GM21717 (cell line): Measurements from ENCODE around the gene NOP56.
A peak's percentile ranks its signal among the peaks of the same experiment; 100 is the strongest.
"Not testable (repeated sequence)": the region's sequence is repeated elsewhere in the genome, so short reads cannot be mapped to it uniquely, and the experiment has no call there.

Experiments used
- ATAC-seq: cut with Tn5 transposase; IDR thresholded peaks from one replicate; pipeline ENCODE4 v1.9.1; 2021; ENCODE audit warnings: mild to moderate bottlenecking, moderate library complexity; ENCODE audit not compliant: unreplicated experiment

Gene NOP56

DNA sequence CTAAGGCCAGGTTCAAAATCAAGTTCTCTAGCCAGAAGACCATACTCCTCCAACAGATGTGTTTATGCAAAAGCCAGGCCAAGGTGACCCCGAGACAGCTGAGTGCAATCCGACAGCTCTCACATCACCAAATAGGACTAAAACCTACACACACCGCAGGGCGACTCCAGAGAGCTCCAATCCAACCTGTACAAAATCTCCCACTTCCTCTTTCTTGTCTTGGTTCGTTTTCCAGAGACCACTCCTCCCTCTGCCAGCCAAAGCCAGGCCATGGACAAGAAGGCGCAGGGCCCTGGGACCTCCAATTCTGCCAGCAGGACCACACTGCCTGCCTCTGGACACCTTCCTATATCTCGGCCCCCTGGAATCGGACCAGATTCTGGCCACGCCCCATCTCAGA lies 11.5 kb upstream of the NOP56 start:
- no peak for ATAC-seq

DNA sequence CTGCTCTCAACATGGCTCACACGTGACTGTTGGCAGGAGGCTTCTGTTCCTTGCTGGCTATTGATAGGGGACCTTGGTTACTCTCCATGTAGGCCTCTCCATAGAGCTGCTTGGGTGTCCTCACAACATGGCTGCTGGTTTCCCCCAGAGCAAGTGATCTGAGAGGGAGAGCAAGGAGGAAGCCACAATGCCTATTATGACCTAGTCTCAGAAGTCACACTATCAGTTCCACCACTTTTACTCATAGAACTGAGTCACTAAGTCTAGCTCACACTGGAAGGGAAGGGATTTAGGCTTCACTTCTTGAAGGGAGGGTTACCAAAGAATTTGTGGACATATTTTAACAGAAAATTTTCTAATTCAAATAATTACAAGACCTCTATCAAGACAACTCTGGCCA lies 8.7 kb upstream of the NOP56 start:
- ATAC-seq = no peak

DNA sequence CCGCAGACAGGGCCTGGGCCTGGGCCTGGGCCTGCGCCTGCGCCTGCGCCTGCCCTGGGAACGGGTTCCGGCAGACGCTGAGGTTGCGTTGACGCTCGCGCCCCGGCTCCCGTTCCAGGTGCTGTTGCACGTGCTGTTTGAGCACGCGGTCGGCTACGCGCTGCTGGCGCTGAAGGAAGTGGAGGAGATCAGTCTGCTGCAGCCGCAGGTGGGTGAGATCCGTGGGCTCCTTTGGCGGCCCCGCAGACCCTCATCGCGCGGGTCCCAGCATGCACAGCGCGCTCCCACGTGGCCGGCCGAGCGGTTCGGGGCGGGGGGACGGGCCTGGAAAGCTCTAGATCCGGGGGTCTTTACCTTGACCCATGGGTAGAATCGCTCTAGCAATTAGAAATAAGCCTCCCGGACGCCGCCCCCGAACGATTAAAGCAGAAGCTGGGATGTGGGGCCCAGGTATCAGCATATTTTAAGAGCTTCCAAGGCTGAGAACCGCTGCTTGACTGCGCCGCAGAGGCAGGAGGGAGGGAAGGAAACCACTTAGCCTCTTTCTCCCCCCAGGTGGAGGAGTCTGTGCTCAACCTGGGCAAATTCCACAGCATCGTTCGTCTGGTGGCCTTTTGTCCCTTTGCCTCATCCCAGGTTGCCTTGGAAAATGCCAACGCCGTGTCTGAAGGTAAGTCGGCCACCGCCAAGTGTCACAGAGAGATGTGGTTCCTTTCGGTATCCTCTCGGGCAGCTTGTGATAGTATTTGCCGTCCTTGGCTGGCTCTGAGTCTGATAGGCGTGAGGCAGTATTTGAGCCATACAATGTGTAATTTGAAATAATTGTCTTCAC lies 508 bp downstream of the NOP56 start:
- peak; percentile 34 for ATAC-seq

DNA sequence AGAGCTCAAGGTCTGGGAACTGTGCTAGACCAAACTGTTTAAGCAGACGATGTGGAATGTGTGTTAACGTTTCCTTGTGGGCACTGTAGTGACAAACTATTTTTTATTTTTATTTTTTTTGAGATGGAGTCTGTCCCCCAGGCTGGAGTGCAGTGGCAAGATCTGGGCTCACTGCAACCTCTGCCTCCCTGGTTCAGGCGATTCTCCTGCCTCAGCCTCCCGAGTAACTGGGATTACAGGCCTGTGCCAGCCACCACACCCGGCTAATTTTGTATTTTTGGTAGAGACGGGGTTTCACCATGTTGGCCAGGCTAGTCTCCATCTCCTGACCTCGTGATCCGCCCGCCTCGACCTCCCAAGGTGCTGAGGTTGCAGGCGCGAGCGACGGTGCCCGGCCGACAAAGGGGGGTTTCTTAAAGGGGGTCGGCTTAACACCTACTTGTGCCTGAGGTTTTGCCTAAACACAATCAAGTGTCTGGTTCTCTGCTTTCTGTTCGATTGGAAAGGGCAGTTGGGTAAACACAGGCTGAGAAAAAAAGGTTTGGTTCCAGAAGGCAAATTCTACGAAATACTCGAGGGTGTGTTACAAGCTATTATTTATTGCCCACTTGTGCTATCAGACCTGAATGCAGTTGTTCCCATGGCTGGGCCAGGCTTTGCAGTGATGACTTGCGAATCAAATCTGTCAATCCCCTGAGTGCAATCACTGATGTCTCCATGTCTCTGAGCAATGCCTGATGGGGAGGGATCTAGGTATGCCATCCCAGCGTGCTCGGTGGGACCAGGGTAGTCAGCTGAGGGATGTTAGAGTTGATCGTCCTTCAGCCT lies 1.3 kb downstream of the NOP56 start:
- ATAC-seq = no peak

DNA sequence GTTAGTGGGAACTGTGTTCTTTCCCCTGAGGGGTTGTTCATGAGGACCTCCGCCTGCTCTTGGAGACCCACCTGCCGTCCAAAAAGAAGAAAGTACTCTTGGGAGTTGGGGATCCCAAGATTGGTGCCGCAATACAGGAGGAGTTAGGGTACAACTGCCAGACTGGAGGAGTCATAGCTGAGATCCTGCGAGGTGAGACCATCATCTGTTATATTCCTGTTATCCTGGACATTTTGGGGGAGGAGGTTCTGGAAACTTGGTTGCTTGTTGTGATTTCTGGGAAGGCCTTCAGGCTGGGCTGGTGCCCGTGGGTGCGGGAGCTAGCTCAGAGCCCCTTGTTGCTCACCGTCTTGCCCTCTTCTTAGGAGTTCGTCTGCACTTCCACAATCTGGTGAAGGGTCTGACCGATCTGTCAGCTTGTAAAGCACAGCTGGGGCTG lies 2.0 kb downstream of the NOP56 start:
- ATAC-seq = no peak

DNA sequence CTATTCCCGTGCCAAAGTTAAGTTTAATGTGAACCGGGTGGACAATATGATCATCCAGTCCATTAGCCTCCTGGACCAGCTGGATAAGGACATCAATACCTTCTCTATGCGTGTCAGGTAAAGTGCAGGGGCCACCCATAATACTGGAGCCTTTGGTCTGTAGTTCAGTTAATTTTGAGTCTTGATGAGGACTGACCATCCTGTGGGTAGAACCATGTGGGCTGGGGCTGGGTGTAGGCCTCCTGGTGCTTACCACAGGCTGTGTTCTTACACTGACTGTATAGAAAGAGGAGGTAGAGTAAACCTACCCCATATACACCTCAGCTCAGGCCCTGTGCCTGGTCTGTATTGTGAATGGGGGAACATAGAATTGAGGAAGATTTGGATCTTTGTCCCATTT lies 2.4 kb downstream of the NOP56 start:
- no peak for ATAC-seq

DNA sequence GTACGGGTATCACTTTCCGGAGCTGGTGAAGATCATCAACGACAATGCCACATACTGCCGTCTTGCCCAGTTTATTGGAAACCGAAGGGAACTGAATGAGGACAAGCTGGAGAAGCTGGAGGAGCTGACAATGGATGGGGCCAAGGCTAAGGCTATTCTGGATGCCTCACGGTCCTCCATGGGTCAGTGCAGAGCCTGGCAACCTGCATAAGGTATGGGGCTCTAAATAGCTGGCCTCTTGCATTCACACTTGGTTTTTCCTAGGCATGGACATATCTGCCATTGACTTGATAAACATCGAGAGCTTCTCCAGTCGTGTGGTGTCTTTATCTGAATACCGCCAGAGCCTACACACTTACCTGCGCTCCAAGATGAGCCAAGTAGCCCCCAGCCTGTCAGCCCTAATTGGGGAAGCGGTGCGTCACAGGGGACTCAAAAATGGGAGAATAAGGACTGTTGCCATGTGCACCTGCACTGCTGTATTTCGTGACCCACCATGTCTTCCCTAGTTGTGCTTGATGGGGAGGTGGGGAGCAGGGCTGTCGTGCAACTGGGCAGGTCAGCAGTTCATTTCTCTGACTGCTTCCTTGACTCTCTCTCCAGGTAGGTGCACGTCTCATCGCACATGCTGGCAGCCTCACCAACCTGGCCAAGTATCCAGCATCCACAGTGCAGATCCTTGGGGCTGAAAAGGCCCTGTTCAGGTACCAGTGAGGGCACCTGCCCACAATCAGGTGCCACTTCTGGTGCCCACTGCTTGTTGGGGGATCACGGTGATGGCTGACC lies 3.1 kb downstream of the NOP56 start:
- no peak for ATAC-seq

DNA sequence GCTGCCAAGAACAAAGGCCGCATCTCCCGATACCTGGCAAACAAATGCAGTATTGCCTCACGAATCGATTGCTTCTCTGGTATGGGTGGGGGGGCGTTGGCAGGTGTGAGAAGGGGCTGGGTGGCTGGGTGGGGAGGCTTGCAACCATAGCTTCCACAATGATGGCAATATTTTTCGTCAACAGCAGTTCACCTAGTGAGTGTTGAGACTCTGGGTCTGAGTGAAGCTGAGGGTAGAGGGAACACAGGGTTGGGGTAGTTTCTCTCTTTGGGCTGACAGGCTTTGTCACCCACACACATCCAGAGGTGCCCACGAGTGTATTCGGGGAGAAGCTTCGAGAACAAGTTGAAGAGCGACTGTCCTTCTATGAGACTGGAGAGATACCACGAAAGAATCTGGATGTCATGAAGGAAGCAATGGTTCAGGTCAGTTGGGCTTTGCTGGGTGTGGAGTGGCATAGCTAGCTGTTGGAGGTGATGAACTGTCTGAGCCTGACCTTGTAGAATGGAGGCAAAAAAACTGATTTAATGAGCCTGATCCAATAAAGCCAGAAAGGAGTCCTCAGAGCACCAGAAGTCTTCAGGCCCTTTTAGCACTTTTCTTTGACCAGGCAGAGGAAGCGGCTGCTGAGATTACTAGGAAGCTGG lies 4.2 kb downstream of the NOP56 start:
- ATAC-seq = no peak

DNA sequence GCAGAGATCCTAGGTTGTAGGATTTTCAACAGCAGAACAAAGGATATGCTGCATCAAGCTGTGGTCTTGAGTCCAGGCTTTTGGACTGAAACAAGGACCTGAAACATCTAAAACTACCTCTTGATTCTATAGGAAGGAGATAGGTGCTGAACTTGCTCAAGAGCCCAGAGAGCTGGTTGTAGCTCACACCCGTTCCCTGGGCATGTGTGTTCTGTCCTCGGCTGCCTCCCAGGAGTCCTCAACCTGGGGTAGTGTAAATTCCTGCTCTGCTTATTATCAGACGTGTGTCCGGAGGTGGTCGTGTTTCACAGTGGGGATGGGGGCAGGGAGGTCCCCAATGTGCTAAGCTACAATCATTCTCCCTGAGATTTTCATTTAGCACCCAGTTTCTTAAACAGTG lies 4.8 kb downstream of the NOP56 start:
- no peak for ATAC-seq

DNA sequence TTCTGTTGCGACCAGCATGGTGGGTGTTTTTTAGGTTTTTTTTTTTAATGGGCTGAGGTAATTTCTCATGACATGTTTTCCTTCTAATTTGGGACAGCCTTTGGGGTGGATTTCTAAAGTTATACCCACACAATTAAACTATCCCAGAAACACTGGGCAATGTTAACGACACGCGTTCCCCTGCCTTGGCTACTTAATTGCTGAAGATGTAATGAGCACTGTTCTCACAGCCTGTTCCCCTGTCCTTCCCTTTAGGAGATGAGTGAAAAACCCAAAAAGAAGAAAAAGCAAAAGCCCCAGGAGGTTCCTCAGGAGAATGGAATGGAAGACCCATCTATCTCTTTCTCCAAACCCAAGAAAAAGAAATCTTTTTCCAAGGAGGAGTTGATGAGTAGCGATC lies 5.2 kb downstream of the NOP56 start:
- ATAC-seq = no peak

DNA sequence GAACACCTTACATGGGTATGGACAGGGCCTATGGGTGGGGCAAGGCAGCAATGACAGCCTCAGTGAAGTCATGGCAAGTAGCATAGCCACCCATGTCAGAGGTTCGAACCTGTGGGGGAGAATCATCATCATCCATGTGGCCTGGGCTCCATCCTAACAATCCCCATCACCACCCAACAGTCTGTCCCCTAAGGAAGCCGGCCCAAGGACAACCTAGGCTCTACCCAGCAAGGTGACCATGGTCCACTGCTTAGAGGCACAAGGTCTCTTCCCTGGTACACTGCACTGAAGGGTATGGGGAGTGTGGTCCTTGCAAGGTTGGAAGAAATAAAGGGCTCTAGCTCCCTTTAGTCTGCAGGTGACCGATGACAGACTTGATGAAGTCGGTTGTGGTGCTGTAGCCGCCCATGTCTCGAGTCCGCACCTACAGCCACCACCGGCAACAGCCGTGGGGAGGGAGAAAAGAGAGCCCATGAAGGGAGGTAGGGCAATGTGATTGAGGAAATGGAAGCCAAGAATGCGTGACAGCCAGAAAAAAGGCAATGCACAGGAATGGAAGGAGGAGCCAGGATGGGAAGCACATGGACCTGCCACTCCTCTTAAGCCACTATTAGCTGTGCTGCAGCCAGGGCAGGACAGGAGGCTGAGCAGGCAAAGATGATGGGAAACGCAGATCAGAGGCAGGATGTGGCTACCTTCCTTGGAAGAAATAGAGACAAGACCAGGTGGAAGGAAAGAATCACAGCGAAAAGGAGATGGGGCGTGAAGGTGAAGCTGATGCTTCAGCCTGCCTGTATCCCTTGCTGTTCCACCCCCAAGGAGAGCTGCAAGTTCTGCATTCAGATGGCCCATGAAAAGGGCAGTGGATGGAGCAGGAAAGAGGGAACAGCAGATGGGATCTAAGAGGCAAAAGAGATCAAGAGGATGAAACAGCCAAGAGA lies 6.3 kb downstream of the NOP56 start:
- no peak for ATAC-seq

DNA sequence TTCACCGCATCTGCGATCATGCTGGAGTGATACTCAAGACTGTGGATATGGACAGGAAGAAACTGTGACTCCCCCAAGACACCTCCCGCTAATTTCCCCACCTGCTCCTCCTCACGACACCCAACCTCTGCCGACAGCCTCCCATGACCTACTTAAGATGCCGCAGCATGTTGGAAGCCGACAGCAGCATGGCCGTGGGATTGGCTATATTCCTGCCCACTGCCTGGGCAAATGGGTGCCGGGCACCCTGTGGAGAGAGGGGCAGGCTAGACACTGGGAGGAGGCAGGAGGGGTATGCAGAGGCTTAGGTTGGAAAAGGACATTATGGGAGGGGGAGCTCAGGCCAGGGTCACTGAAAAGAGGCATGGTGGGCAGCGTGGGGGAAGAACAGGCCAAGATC lies 7.1 kb downstream of the NOP56 start:
- ATAC-seq = no peak

DNA sequence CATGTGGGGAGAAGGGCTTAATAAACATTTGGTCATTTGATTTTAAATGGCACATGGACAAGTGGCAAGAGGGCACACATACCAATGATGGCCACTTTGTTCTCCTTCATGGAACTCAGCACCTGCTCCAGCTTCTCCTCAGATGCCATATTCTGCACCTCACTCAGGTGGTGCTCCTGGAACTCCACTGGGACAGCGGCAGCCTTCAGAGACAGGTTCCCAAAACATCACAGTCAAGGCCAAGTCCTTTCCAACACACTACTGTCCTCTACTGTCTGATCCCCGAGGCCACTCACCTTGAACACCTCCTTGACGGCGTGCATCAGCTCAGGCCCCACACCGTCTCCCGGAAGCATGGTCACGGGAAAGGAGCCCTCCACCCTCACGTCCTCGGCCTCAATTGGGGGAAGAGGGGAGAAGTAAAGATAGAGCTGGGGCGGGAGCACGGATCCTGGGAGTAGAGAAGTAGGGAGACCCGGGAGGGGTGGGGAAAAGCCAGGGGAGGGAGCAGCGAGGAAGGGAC lies 11.0 kb downstream of the NOP56 start:
- ATAC-seq = no peak

DNA sequence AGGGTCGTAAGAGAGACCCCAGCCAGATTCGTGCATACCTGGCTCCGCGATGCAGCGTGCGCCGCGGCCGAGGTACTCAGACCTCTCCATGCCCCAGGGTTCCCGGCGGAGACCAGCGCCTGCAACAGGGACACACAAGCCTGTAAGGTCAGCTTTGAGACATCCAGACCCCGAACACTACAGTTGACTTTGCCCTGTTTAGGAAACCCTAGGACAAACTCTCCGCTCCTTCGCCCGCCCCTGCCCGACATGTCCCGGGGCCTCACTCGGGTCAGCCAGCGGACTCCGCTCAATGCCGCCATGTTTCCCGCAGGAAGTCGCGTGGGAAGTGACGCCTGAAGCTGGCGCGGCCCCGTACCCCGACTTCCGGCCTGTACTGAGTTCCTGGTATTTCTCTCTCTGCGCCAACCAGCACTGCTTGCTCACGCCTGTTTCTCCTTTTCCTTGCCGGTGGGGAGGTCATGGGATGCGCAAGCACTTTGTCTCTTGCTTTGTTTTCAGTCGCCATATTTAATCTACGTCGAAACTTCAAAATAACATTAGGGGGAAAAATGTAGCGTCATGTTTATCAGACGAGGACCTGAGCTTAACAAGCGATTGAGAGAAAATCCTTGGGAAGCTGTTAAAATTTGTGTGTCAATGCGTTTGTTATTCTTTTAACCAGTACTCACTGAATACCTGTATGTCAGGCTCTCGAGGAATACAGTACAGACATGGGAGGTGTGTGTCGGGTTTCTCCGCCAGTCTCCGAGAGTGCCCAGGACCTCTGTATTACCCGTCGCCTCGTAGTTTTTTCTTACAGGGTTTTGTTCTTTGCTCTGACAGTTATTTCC lies 11.7 kb downstream of the NOP56 start, which contains the start of gene IDH3B:
Gene IDH3B, minus strand, starts transcription at position 330 of the 833 bp plus-strand sequence. Its CDS starts 28 bp downstream, at position 302.
- peak; percentile 84 for ATAC-seq

DNA sequence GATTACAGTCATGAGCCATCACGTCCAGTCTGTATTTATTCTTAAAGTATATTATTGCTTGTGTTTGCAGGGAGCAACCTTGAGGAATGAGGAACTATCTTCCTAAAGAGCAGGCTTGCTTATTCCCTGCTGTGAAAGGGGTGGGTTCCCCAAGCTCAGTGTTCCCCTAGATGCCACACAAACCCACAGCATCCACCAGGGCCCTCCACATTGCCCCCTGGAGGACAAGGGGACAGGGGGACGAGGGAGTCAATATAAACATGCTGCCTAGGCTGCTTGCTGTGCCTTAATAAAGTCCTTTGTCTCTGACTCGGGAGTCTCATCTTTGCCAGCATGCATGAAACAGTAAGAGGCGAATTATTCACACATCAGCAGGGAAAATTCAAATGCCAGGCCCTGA lies 19.5 kb downstream of the NOP56 start:
- ATAC-seq = no peak

DNA sequence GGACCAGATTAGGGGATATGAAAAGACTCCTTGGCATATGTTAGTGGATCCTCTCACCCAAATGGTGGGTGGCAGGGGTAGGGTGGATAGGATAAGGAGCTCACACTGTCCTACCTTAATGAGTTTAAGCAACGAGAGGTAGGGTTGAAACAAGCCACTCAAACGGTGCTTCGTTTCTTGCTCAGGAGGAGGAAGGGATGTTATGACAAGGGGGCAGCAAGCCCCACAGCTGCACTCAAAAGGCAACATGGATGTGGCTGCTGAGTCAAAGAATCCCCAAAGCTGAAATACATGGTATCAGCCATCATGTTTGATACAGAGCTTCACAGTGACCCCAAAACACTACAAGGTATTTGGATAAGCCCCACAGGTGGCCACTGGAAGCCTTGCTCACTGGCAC lies 20.0 kb downstream of the NOP56 start:
- ATAC-seq = no peak

DNA sequence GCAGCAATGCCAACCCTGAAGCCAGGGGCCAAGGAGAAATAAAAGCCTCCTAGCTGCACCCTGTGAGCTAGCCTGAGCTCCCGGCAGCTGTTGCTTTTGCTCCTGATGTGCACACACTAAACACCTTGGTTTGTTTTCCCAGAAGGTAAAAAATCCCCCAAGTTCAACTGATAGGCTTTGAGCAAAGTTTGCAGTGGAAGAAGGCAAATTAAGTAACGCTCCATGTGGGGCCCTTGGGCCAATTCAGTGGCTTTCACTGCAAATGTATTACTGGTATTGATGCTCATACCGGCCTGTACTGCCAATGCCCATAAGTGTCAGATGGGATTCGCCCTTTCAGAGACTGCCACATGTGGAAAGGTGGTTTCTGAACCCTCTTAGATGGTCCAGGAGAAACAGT lies 21.0 kb downstream of the NOP56 start:
- no peak for ATAC-seq

DNA sequence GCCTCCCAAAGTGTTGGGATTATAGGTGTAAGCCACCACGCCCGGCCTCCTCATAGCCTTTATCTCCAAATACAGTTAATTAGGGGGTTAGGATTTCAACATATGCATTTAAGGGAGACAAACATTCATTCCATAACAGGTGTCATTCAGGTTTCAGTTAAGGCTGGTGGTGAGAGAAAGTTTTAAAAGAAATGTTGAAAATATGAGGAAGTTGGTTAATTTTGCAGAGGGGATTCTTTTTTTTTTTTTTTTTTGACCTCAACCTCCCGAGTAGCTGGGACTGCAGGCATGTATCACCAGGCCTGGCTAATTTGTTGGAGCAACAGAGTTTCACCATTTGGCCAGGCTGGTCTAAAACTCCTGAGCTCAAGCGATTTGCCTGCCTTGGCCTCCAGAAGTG lies 27.6 kb downstream of the NOP56 start:
- no peak for ATAC-seq

DNA sequence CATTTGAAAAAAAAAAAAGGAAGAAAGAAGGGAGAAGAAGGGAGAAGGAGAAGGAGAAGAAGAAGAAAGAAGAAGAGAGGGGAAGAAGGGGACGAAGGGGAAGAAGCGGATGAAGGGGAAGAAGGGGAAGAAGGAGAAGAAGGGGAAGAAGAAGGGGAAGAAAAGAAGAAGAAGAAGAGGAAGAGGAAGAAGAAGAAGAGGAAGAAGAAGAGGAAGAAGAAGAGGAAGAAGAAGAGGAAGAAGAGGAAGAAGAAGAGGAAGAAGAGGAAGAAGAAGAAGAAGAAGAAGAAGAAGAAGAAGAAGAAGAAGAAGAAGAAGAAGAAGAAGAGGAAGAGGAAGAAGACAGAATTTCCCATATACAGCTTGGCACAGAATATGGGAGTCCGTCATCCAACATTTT lies 29.6 kb downstream of the NOP56 start:
- ATAC-seq = not testable (repeated sequence)
